Bronchial epithelial cell (primary cell): ENCODE data around the gene PLEKHA5. TPM values are rescaled to one million over a fixed set of nuclear protein-coding genes. Genes with fewer than 3 reads are reported as not detected.
A peak's percentile ranks its signal among the peaks of the same experiment; 100 is the strongest.
"Not testable (repeated sequence)": the region's sequence is repeated elsewhere in the genome, so short reads cannot be mapped to it uniquely, and the experiment has no call there.

Experiments used
- DNase-seq: peaks from one replicate; pipeline ENCODE4 v3.0.0-alpha.2; 2010; ENCODE audit warnings: low read depth
- FAIRE-seq: peaks from 2 replicates; lab custom pipeline; 2011; peaks lifted over from hg19 to GRCh38; lab: Jason Lieb, UNC
- H3K27me3 ChIP-seq: 2 replicates; pipeline ENCODE4 v1.5.1; 2011; ENCODE audit warnings: low read length; ENCODE audit not compliant: control insufficient read depth, insufficient read depth
- H3K36me3 ChIP-seq: 2 replicates; pipeline ENCODE4 v1.5.1; 2011; ENCODE audit warnings: low read length; ENCODE audit not compliant: control insufficient read depth, insufficient read depth
- H3K4me3 ChIP-seq: 2 replicates; pipeline ENCODE4 v1.5.1; 2011; ENCODE audit warnings: mild to moderate bottlenecking, low read depth, low read length, control low read depth
- CTCF ChIP-seq: IDR thresholded peaks from 2 replicates; pipeline ENCODE4 v1.5.1; 2011; ENCODE audit warnings: mild to moderate bottlenecking, moderate library complexity, low read length, control low read depth, inconsistent platforms; ENCODE audit not compliant: insufficient read depth, severe bottlenecking
- total RNA-seq: library from RNA; depleted of rRNA; stranded (reverse); fragments of >200 nt; gene quantifications from 2 replicates; pipeline ENCODE4 v1.2.1, GENCODE V29; 2014

Gene PLEKHA5
- total RNA-seq: 24.0 and 31.1 TPM in 2 replicates

DNA sequence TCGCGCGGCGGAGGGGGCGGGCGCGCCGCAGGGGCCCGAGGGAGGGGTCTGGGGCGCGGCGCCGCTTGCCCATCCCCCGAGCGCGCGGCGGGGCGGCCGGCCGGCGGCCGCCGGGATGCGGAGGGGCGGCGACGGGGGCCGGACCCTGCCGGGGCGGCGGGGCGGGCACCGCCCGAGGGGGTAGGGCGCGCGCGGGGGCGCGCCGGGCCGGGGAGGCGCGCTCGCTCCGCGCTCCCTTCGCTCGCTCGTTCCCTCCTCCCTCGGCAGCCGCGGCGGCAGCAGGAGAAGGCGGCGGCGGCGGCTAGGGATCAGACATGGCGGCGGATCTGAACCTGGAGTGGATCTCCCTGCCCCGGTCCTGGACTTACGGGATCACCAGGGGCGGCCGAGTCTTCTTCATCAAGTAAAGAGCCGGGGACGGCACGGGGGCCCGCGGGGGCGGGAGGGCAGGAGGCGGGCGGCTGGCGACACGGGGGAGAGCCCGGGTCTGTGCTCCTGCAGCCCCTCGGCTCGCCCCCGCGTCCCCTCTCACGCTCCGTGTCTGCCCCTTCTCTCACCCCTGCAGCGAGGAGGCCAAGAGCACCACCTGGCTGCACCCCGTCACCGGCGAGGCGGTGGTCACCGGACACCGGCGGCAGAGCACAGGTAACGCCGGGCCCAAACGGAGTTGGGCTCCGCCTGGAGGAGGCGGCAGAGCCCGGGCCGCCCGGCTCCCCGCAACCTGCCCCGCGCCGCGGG is at the start of gene PLEKHA5:
PLEKHA5 (plus strand) TSS at position 248 of the 738 bp plus-strand sequence; CDS start at position 315, 67 bp downstream.
- FAIRE-seq (no peak), DNase-seq (no peak)
- Histone ChIP-seq H3K36me3 (no peaks in the 10 kb centered on the region), H3K4me3 (peak within 1 kb of the TSS; percentile 78), H3K27me3 (no peaks in the 10 kb centered on the region)
- peak; percentile 50 for TF ChIP-seq CTCF

GRCh38 chr12:19080918-19081317 is 48.6 kb upstream of the PLEKHA5 start:
- no peaks in the 10 kb centered on the region for H3K36me3 ChIP-seq
- no peak for FAIRE-seq
- no peak overlapping the region for H3K4me3 ChIP-seq
- TF ChIP-seq CTCF: no peak
- DNase-seq: no peak
- no peaks in the 10 kb centered on the region for H3K27me3 ChIP-seq

DNA sequence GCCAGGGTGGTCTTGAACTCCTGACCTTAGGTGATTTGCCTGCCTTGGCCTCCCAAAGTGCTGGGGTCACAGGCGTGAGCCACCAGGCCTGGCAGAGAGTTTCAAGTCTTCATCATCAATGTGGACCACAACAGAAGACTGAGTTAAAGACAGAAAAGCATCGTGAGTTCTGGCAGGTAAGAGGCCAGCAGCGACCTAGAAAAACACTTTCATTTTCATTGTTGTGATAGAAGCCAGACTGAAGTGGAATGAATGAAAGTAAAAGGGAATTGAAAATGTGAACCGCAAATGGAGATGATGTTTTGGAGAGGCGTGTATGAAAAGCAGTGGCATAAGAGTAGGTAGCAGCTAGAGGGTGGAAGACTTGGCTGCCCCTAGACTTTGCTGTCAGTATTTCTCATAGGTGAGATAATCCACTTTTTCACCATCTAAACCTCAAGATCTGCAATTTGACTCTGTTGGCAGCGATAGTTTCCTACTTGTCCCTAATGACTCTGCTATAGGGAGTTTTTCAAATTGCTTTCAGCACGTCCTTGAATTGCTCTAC is 47.1 kb upstream of the PLEKHA5 start:
- FAIRE-seq (peak; percentile 62), DNase-seq (no peak)
- no peaks in the 10 kb centered on the region for H3K36me3 ChIP-seq
- no peaks in the 10 kb centered on the region for H3K27me3 ChIP-seq
- H3K4me3 ChIP-seq: no peak overlapping the region
- TF ChIP-seq CTCF: no peak

GRCh38 chr12:19084547-19084946 is 45.0 kb upstream of the PLEKHA5 start:
- H3K4me3 ChIP-seq: no peak overlapping the region
- no peaks in the 10 kb centered on the region for H3K27me3 ChIP-seq
- H3K36me3 ChIP-seq: no peaks in the 10 kb centered on the region
- TF ChIP-seq CTCF: no peak
- DNase-seq: no peak
- FAIRE-seq: no peak

- no peak for TF ChIP-seq CTCF
- DNase-seq (peak; percentile 23), FAIRE-seq (no peak)
- H3K36me3 ChIP-seq: no peaks in the 10 kb centered on the region
- no peaks in the 10 kb centered on the region for H3K27me3 ChIP-seq
- no peak overlapping the region for H3K4me3 ChIP-seq
Observed at GRCh38 chr12:19085090-19085489, 44.4 kb upstream of the PLEKHA5 start.

GRCh38 chr12:19088606-19089005 is 40.9 kb upstream of the PLEKHA5 start:
- TF ChIP-seq CTCF: no peak
- no peak for FAIRE-seq
- DNase-seq: no peak
- no peak overlapping the region for H3K4me3 ChIP-seq
- no peaks in the 10 kb centered on the region for H3K36me3 ChIP-seq
- no peaks in the 10 kb centered on the region for H3K27me3 ChIP-seq

DNA sequence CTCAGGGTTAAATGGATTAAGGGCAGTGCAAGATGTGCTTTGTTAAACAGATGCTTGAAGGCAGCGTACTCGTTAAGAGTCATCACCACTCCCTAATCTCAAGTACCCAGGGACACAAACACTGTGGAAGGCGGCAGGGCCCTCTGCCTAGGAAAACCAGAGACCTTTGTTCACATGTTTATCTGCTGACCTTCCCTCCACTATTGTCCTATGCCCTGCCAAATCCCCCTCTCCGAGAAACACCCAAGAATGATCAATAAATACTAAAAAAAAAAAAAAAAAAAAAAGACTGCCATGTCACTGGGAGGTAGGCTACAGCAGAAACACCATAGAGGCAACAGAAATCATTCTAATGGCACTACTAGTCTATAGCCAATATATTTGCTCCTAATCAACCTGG is 37.1 kb upstream of the PLEKHA5 start:
- not testable (repeated sequence) for H3K36me3 ChIP-seq, DNase-seq, FAIRE-seq, H3K4me3 ChIP-seq, H3K27me3 ChIP-seq
